ENCODE measurements around the gene GNAS.

DNA sequence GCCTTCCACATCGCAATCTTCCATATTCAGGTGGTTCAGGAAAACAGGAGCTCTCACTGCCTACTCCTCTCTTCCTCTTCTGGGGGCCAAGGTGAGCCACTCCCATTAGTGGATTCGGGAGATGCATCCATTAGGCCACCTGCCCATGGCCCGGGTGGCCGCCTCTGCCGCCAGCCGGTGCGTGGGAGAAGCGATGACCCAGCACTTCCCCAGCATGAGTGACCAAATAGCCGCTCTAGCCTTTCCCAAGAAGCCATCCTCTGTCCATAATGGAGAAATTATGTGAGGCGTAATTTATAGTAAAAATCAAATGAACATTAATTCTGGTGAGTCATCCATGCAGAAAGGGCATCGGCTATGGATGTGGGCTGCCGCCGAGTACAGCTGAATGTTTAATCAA is 41.2 kb upstream of the GNAS start:
- TF ChIP-seq SP1 (IDR thresholded peaks at IDR 0.05) (no peak), REST (IDR thresholded peaks at IDR 0.05) (no peak), EGR1 (IDR thresholded peaks at IDR 0.05; ENCODE audit: low read depth in 2 of 2) (no peak), MAX (IDR thresholded peaks at IDR 0.05) (no peak), HNF4A (conservative IDR thresholded peaks at IDR 0.05) (no peak), FOXA1 (IDR thresholded peaks at IDR 0.05) (no peak), YY1 (IDR thresholded peaks at IDR 0.05) (no peak), HNF4G (IDR thresholded peaks at IDR 0.05) (no peak), RAD21 (IDR thresholded peaks at IDR 0.05) (no peak)
- TF ChIP-seq, protein P1, sequence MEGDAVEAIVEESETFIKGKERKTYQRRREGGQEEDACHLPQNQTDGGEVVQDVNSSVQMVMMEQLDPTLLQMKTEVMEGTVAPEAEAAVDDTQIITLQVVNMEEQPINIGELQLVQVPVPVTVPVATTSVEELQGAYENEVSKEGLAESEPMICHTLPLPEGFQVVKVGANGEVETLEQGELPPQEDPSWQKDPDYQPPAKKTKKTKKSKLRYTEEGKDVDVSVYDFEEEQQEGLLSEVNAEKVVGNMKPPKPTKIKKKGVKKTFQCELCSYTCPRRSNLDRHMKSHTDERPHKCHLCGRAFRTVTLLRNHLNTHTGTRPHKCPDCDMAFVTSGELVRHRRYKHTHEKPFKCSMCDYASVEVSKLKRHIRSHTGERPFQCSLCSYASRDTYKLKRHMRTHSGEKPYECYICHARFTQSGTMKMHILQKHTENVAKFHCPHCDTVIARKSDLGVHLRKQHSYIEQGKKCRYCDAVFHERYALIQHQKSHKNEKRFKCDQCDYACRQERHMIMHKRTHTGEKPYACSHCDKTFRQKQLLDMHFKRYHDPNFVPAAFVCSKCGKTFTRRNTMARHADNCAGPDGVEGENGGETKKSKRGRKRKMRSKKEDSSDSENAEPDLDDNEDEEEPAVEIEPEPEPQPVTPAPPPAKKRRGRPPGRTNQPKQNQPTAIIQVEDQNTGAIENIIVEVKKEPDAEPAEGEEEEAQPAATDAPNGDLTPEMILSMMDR (IDR thresholded peaks at IDR 0.05; ENCODE audit: low read depth, low read length, missing input control) = no peak
- TF ChIP-seq, protein P2, sequence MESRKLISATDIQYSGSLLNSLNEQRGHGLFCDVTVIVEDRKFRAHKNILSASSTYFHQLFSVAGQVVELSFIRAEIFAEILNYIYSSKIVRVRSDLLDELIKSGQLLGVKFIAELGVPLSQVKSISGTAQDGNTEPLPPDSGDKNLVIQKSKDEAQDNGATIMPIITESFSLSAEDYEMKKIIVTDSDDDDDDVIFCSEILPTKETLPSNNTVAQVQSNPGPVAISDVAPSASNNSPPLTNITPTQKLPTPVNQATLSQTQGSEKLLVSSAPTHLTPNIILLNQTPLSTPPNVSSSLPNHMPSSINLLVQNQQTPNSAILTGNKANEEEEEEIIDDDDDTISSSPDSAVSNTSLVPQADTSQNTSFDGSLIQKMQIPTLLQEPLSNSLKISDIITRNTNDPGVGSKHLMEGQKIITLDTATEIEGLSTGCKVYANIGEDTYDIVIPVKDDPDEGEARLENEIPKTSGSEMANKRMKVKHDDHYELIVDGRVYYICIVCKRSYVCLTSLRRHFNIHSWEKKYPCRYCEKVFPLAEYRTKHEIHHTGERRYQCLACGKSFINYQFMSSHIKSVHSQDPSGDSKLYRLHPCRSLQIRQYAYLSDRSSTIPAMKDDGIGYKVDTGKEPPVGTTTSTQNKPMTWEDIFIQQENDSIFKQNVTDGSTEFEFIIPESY (IDR thresholded peaks at IDR 0.05) = no peak

Measured in liver (tissue), 3 donors.